Vagina (tissue), 2 donors: ENCODE data around the gene GBX1.

ENCODE experiments used
- CTCF ChIP-seq, 3 experiments: fragments of 450-650 bp in 2 of 3; fragments of 200-600 bp in 1 of 3; sonication (generic) in 1 of 3; IDR thresholded peaks; one replicate each; pipeline ENCODE4 v1.5.1; 2017 to 2019; ENCODE audit warnings: antibody characterized with exemption in 3 of 3, mild to moderate bottlenecking in 2 of 3, moderate library complexity in 2 of 3
- POLR2A ChIP-seq, 2 donors: fragments of 450-650 bp; IDR thresholded peaks; one replicate each; pipeline ENCODE4 v1.6.1; 2017; ENCODE audit warnings: antibody characterized with exemption in 2 of 2, mild to moderate bottlenecking in 2 of 2, moderate library complexity in 2 of 2
- POLR2AphosphoS5 ChIP-seq, 2 donors: sonication (generic); formaldehyde crosslinking; IDR thresholded peaks; one replicate each; pipeline ENCODE4 v1.9.0; 2017; ENCODE audit warnings: antibody characterized with exemption in 2 of 2, mild to moderate bottlenecking in 2 of 2, low read depth in 1 of 2; ENCODE audit not compliant: insufficient read depth in 1 of 2

- TF ChIP-seq CTCF (IDR thresholded peaks at IDR 0.05) (no peak), POLR2A (IDR thresholded peaks at IDR 0.05) (no peak), POLR2AphosphoS5 (IDR thresholded peaks at IDR 0.05; ENCODE audit: insufficient read depth in 1 of 2, low read depth in 1 of 2) (no peak)
Observed at GRCh38 chr7:151114151-151115090, 53.1 kb downstream of the GBX1 start.
